Glutamatergic neuron (in vitro differentiated cells): ENCODE results near the gene TGFBR2. TPM values are rescaled to one million over a fixed set of nuclear protein-coding genes. Genes with fewer than 3 reads are reported as not detected.

Experiments used
- DNase-seq: peaks from one replicate; pipeline ENCODE4 v3.0.0; 2022
- H3K27ac Mint-ChIP-seq: one replicate; pipeline ENCODE4 v1.8.0; 2020; ENCODE audit warnings: mild to moderate bottlenecking, mixed read lengths, inconsistent platforms; ENCODE audit not compliant: unreplicated experiment
- H3K27me3 Mint-ChIP-seq: one replicate; pipeline ENCODE4 v1.8.0; 2020; ENCODE audit warnings: mild to moderate bottlenecking, moderate library complexity, mixed read lengths, inconsistent platforms; ENCODE audit not compliant: unreplicated experiment
- H3K36me3 Mint-ChIP-seq: one replicate; pipeline ENCODE4 v1.8.0; 2020; ENCODE audit warnings: mild to moderate bottlenecking, mixed read lengths, inconsistent platforms; ENCODE audit not compliant: unreplicated experiment
- H3K4me1 Mint-ChIP-seq: one replicate; pipeline ENCODE4 v1.8.0; 2020; ENCODE audit warnings: mild to moderate bottlenecking, low read depth, mixed read lengths, inconsistent platforms; ENCODE audit not compliant: unreplicated experiment
- H3K4me3 Mint-ChIP-seq: one replicate; pipeline ENCODE4 v1.8.0; 2020; ENCODE audit warnings: mild to moderate bottlenecking, mixed read lengths, inconsistent platforms; ENCODE audit not compliant: unreplicated experiment
- H3K9me3 Mint-ChIP-seq: one replicate; pipeline ENCODE4 v1.8.0; 2020; ENCODE audit warnings: mild to moderate bottlenecking, moderate library complexity, mixed read lengths, inconsistent platforms; ENCODE audit not compliant: unreplicated experiment
- total RNA-seq: library from RNA; stranded (reverse); fragmentation: NEBNext Ultra II Directional; extraction: Animal tissue kit (Norgen Biotek cat#: 25700); gene quantifications from one replicate; pipeline ENCODE4 v1.2.1, GENCODE V29; 2021; ENCODE audit not compliant: unreplicated experiment
- TF ChIP-seq, protein P1 (sequence below): fragments of 200-600 bp; sonication (generic); IDR thresholded peaks from one replicate; pipeline ENCODE4 v1.5.0; 2021; ENCODE audit not compliant: partially characterized antibody, unreplicated experiment

The TGFBR2 gene
- total RNA-seq, 1 donor from 2014 or later: 0.96 TPM

DNA sequence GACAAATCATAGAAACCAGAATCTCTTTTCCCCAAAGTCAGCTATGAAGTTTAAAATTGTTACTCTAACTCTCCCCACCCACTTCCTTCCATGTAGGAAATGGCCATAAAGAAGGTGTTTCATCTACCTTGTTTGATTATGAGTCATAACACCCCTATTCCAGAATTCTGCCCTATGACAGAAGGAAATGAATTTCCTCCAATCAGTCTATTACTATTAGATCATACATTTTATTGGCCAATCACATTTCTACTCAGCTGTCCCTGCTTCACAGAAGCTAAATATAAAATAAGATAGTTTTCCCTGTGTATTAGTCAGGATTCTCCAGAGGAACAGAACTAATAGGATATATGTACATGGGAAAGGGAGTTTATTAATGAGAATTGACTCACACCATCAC is 102.1 kb downstream of the TGFBR2 start:
- Mint-ChIP-seq H3K27me3 (no peaks in the 10 kb centered on the region), H3K36me3 (no peaks in the 10 kb centered on the region), H3K4me3 (no peak overlapping the region), H3K4me1 (no peaks in the 10 kb centered on the region), H3K9me3 (no peaks in the 10 kb centered on the region), H3K27ac (no peak overlapping the region)
- DNase-seq: no peak
- TF ChIP-seq, protein P1, sequence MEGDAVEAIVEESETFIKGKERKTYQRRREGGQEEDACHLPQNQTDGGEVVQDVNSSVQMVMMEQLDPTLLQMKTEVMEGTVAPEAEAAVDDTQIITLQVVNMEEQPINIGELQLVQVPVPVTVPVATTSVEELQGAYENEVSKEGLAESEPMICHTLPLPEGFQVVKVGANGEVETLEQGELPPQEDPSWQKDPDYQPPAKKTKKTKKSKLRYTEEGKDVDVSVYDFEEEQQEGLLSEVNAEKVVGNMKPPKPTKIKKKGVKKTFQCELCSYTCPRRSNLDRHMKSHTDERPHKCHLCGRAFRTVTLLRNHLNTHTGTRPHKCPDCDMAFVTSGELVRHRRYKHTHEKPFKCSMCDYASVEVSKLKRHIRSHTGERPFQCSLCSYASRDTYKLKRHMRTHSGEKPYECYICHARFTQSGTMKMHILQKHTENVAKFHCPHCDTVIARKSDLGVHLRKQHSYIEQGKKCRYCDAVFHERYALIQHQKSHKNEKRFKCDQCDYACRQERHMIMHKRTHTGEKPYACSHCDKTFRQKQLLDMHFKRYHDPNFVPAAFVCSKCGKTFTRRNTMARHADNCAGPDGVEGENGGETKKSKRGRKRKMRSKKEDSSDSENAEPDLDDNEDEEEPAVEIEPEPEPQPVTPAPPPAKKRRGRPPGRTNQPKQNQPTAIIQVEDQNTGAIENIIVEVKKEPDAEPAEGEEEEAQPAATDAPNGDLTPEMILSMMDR: no peak

DNA sequence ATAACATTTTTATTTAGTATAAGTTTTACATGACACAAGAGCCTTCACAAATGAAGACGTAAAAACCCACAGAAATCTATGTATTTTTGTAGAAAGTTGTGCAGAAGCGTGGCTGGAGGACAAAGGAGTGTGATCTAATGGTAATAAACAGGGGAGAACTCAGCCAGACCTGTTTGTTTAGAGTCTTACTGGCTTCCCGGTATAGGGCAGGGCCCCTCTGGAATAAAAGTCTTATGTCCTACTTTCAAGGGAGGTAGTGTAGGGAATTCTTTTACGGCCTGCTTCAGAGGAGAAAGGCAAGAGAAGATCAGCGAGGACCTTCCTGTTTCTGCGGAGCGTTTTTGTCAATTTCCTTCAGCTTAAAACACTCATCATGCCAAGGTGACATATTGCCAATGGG is 103.6 kb downstream of the TGFBR2 start:
- Mint-ChIP-seq H3K27ac (no peak overlapping the region), H3K27me3 (no peaks in the 10 kb centered on the region), H3K36me3 (no peaks in the 10 kb centered on the region), H3K9me3 (no peaks in the 10 kb centered on the region), H3K4me3 (no peak overlapping the region), H3K4me1 (no peaks in the 10 kb centered on the region)
- TF ChIP-seq, protein P1: no peak
- DNase-seq: no peak

DNA sequence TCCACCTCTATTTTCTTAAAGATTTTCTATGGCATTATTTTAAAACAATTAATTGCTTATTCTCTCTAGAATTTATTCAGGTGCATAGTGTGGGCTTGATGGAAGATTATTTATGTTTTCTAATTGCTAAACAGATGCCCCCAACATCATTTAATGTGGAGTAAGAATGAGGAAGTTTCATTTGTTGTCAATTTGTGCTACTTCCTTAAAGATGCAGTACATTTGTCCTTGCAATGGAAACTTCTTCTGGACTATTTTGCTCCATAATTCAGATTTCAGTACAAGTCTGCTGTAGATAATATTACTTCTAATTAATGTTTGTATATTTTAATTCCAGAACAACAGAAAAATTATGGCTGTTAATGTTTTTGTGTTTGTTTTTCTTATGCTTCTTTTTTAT is 104.8 kb downstream of the TGFBR2 start:
- Mint-ChIP-seq H3K36me3 (no peaks in the 10 kb centered on the region), H3K27ac (no peak overlapping the region), H3K9me3 (no peaks in the 10 kb centered on the region), H3K4me3 (no peak overlapping the region), H3K27me3 (no peaks in the 10 kb centered on the region), H3K4me1 (no peaks in the 10 kb centered on the region)
- no peak for DNase-seq
- TF ChIP-seq, protein P1: no peak

DNA sequence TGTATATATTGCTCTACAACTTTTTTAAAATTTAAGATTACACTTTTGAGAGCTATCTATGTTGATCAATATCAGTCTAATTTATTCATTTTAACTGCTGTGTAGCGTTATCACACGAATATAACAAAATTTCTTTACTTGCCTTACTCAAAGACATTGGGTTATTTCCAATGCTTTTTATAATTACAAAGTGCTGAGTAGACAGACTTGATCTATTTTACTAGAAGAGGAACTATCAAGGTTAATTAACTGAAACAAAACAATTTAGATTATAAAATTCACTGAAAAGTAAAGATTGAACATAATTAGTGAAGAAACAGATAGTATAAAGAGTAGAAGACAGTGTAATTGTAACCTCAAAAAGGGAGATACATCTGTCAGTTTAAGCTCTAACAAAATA is 105.5 kb downstream of the TGFBR2 start:
- TF ChIP-seq, protein P1: no peak
- Mint-ChIP-seq H3K27ac (no peak overlapping the region), H3K36me3 (no peaks in the 10 kb centered on the region), H3K9me3 (no peaks in the 10 kb centered on the region), H3K4me3 (no peak overlapping the region), H3K27me3 (no peaks in the 10 kb centered on the region), H3K4me1 (no peaks in the 10 kb centered on the region)
- DNase-seq: no peak

DNA sequence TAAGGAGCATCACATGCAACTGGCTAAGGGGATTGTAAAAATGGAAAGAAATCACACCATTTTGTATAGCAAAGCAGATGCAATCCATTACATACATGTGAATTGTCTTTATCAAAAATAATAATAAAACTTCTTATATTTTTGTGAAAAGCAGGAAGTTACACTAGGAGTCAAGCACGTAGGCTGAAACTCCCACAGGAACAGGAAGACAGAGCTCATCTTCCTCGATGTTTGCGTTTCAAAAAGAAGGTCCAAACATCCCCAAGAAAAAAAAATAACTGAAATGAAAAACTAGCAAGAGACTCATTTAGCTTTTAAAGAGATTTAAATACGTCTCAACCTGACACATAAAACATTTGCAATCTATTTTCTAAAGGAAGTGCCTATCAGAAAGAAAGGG is 106.6 kb downstream of the TGFBR2 start:
- Mint-ChIP-seq H3K9me3 (no peaks in the 10 kb centered on the region), H3K27me3 (no peaks in the 10 kb centered on the region), H3K4me1 (no peaks in the 10 kb centered on the region), H3K36me3 (no peaks in the 10 kb centered on the region), H3K27ac (no peak overlapping the region), H3K4me3 (no peak overlapping the region)
- TF ChIP-seq, protein P1: no peak
- no peak for DNase-seq
